AG04449 (cell line): ENCODE data around the gene LDAH.

ENCODE experiments used
- CTCF ChIA-PET: fragments of 350-600 bp; formaldehyde crosslinking; extraction: SDS; loops from one replicate; lab custom pipeline; 2021; ENCODE audit warnings: antibody characterized with exemption; lab: Yijun Ruan, JAX
- POLR2A ChIA-PET: fragments of 400-600, 350-600 bp; formaldehyde crosslinking; extraction: SDS; loops from one replicate; lab custom pipeline; 2020; ENCODE audit warnings: antibody characterized with exemption, inconsistent platforms; lab: Yijun Ruan, JAX
- DNase-seq: peaks from one replicate; pipeline ENCODE4 v3.0.0-alpha.2; 2010; ENCODE audit warnings: low read depth, low spot score
- H3K4me3 ChIP-seq: 2 replicates; pipeline ENCODE4 v1.5.1; 2011; ENCODE audit warnings: low read depth, mild to moderate bottlenecking, control low read depth, low read length
- TF ChIP-seq, protein P1 (sequence below): IDR thresholded peaks from one replicate; pipeline ENCODE4 v1.5.1; 2011; ENCODE audit warnings: mild to moderate bottlenecking, moderate library complexity, low read length, control low read depth, inconsistent platforms; ENCODE audit not compliant: insufficient read depth; ENCODE audit errors: missing control alignments

The LDAH gene

DNA sequence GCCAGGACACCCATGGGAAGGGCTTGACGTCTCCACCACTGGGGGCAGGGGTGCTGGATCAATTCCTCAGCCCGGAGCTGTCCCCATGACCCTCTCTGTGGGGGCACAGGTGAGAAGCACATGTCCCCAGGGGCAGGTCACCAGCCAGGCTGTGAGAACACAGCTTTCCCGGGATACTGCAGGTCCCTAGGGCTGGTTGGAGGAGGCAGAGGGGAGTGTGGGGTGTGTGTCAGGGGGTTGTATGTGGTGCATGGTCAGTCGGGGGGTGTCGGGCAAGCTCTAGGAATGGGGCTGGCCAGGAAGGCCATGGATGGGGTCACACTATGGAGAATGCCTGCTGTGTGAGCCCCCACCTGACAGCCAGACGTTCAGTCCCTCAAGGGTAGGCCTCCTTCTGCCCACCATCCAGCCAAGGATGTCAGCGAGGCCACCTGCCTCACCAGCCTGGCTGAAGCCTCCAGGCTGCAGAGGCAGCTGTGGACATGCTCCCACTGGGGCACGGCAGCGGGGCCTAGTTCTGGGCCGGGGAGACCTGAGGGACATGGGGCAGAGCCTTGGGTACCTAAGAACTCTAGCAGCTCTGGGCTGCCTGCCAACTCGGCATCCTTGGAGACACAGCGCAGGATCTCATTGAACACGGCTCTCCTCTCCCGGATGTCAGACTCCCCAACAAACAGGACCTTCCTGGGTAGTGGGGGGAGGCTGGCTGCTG, 182.3 kb downstream of the LDAH start:
- TF ChIP-seq, protein P1, sequence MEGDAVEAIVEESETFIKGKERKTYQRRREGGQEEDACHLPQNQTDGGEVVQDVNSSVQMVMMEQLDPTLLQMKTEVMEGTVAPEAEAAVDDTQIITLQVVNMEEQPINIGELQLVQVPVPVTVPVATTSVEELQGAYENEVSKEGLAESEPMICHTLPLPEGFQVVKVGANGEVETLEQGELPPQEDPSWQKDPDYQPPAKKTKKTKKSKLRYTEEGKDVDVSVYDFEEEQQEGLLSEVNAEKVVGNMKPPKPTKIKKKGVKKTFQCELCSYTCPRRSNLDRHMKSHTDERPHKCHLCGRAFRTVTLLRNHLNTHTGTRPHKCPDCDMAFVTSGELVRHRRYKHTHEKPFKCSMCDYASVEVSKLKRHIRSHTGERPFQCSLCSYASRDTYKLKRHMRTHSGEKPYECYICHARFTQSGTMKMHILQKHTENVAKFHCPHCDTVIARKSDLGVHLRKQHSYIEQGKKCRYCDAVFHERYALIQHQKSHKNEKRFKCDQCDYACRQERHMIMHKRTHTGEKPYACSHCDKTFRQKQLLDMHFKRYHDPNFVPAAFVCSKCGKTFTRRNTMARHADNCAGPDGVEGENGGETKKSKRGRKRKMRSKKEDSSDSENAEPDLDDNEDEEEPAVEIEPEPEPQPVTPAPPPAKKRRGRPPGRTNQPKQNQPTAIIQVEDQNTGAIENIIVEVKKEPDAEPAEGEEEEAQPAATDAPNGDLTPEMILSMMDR, result no peak

DNA sequence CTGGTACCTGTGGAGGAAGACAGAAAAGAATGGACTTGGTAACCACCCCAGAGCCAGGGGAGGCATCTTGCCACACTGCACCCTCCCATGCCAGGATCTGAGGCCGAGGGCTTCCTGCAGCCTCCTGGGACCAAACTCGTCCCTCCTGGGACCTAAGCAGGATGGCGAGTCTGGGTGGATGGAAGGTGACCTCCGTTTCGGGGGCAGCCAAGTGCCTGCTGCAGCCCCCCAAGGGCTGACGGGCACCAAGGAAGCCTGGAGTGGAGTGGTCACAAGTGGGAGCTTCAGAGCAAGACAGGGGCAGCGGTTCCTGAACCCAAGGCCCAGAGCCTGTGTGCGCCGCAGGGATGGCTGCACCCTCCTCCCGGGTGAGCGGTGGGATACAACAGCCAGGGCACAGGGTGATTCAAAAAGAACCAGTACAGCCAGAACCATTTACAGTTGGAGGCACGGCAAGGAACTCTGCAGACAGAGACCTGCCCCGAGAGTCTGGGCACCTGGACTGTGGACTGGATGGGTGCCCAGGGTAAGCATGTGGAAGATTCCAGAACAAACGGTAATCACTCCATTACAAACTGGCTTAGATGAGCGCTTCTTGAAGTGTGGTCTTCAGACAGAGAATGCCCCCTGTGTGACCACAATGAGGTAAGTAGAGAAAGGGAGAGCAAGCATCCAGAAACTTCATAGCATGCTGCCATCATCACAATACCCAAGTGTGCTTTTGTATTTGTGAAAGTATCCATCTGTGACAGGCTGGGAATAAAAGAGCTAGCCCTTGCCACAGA, 184.1 kb downstream of the LDAH start:
- H3K4me3 ChIP-seq, result no peak overlapping the region
- no peak for DNase-seq
- ChIA-PET CTCF (interaction anchor here (1.2 to 17.0 kb wide), 14 partner anchors 9 to 285 kb away, joined by 4 to 394 read pairs (median 68); partner anchors contain the start of genes HS1BP3 and RHOB), POLR2A (interaction anchor here (5.6 kb wide), 1 partner anchor 190 kb away, joined by 46 read pairs; the partner anchor contains the start of gene RHOB)
- TF ChIP-seq, protein P1, result no peak

More for the DNA sequence above, 182.3 kb downstream of the LDAH start:
- CTCF ChIA-PET, result interaction anchor here (0.9 to 17.0 kb wide), 14 partner anchors 10 to 314 kb away, joined by 3 to 394 read pairs (median 33); partner anchors contain the start of genes HS1BP3 and RHOB
- no peak for DNase-seq
- POLR2A ChIA-PET, result interaction anchor here (5.6 kb wide), 1 partner anchor 192 kb away, joined by 46 read pairs; the partner anchor contains the start of gene RHOB
- H3K4me3 ChIP-seq, result no peak overlapping the region

DNA sequence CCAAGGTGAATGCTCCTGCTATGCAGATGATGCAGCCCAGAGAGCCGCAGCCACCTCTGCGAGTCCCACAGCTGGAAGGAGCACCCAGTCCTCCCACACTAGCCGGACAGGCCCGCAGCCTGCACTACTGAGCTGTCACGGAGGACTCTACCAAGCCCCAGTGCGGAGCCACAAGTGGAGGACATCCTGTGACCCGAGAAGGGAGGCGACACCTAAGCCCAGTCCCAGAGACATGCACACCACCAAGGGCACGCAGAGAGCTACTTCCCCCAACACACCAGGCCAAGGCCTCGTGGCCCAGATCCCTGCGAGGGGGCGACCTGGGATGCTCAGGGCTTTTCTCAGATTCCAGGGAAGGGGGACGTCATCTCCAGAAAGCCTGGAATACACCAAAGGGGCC, 184.9 kb downstream of the LDAH start:
- TF ChIP-seq, protein P1, result no peak
- ChIA-PET CTCF (interaction anchor here (0.8 to 17.0 kb wide), 8 partner anchors 9 to 284 kb away, joined by 3 to 394 read pairs (median 14); partner anchors contain the start of genes HS1BP3 and RHOB), POLR2A (no interaction called here)
- no peak for DNase-seq
- no peak overlapping the region for H3K4me3 ChIP-seq

DNA sequence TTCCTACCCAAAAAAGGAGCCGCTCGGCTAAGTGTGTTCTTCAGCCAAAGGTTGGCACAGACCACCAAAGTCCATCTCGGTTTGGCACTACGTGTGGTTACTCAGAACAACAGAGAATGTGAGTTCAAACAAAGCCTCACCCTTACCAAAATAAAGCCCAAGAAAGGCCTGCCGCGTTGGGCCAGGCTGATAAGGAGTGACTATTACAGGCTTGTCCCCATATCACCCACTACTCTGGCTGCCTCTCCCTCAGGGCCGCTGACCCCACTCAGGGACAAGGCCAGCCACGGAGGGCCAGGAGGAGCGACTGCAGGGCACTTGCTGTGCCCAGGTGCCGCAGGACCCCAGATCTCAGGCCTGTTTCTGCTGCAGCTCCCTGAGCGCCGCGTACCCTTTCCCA, 185.8 kb downstream of the LDAH start:
- TF ChIP-seq, protein P1, result no peak
- no peak for DNase-seq
- no peak overlapping the region for H3K4me3 ChIP-seq
- ChIA-PET CTCF (interaction anchor here (1.3 to 17.0 kb wide), 10 partner anchors 11 to 259 kb away, joined by 4 to 394 read pairs (median 12); partner anchors contain the start of genes HS1BP3 and RHOB), POLR2A (no interaction called here)

DNA sequence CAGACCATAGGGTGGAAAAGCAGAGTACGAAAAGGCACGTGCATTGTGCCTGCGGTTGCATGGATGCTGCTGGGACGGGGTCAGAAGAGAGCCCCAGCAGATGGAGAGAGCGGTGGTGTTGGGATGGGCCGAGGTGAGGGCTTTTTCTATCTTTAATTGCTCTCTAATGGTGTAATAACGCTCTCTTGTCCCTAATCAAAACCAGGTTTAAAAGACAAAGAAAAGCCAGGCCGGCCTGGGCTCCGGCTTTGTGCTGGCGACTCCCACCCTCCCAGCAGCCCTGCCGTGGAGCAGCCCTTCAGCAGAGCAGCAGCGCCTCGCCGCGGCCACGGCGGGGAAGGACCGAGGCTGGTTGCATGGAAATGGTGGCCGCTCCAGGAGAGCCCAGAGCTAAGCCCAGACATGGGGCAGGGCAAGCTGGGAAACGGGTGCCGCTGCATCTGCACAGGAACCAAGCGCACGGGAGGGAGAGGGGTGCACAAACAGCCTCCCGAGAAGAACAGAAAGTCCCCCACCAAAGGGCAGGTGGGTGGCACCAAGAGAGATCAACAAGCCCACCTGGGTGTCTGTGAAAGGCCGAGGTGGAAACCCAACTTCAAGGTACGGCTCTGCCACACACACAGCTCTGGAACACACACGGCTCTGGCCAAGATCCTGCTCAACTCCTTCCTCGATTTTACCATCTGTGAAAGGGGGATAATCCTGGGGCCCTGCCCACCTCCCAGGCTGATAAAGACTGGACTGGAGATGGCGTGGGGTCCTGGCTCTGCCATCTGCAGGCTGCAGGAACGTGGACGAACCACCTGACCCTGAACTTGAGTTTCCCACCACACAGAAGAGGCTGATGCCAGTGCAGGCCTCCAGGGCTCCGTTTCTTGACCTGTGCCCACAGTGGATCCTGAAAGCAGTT, 187.0 kb downstream of the LDAH start:
- TF ChIP-seq, protein P1, result peak; percentile 99
- no peak overlapping the region; the same call in 1 of the 2 replicates for H3K4me3 ChIP-seq
- ChIA-PET CTCF (interaction anchor here (0.6 to 17.0 kb wide), 33 partner anchors 7 to 289 kb away, joined by 3 to 394 read pairs (median 7); partner anchors contain the start of genes HS1BP3 and RHOB), POLR2A (interaction anchor here (0.6 to 8.0 kb wide), 3 partner anchors 67 to 188 kb away, joined by 3 to 107 read pairs (median 4); partner anchors contain the start of gene RHOB)
- no peak for DNase-seq
